Limb (tissue), 2 donors: ENCODE measurements around the gene ZFP62.

ENCODE experiments used
- DNase-seq, 2 donors: peaks; one replicate each; pipeline ENCODE4 v3.0.0-alpha.2; 2016; ENCODE audit errors: extremely low spot score in 2 of 2

The ZFP62 gene

DNA sequence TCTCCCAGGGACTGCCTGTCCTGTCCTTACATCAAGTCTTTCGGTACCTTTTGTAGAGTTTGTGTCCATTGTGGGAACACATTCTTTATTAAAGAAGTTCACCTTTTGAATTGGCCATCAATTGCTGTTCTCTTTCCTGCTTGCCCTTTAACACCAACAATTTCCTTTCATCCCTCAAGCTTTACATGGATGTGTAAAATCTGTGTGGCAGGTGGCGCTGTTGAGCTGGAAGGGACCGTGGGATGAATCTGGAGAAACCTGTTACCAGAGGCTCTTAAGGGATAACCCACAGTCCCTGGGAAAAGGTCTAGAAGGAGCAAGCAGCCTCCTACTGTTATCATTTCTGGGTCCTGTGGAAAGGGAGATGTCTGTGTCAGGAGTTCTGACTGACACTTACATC is 7.9 kb upstream of the ZFP62 start:
- peak; percentile 72 to 85 for DNase-seq

DNA sequence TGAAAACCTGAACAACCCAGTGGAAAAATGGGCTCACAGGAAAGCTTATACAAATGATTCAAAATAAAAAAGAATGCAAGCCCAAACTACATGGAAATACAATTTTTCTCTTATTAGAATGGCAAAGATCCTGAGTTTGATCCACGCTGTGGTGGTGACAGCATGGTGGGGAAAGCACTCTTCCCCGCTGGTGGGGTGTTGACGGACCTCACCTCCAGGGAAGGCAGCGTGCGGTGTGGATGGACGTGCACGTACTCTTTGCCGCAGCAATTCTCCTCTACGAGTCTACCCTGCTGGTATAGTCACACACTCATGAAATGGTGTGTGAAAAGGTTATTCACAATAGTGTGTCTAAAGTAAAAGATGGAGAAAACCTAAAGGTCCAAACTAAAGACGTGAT is 5.9 kb upstream of the ZFP62 start:
- no peak for DNase-seq

DNA sequence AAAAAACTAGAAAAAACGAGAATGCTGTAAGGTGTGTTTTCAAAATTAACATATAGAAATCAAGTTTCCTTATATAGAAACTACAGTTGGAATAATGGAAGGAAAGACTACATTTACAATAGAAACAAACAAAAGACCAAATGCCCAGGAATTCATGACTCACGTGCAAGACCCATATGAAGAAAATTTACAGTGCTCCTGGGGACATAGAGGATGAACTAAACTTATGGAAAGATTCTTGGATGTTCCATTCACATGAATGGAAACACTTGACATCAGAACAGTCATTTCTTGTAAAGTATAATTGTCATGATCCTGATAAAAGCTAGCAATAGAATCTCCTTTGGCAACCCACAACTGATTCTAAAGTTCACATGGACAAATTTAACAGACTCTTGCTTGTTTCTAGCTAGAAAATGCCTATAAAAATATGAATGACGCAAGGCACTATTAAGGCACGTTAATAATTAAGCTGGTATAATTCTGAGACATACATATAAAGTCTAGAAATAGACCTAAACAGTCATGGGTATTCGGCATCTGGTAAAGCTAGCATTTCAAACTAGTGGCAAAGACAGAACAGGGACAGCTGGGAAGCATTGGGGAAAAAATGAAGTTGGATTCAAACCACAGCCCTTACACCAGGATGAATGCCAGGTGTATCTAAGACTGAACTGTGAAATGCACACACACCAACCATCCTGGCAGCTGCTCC is 5.1 kb upstream of the ZFP62 start:
- peak in 1 of 2 donors; percentile 23 for DNase-seq

DNA sequence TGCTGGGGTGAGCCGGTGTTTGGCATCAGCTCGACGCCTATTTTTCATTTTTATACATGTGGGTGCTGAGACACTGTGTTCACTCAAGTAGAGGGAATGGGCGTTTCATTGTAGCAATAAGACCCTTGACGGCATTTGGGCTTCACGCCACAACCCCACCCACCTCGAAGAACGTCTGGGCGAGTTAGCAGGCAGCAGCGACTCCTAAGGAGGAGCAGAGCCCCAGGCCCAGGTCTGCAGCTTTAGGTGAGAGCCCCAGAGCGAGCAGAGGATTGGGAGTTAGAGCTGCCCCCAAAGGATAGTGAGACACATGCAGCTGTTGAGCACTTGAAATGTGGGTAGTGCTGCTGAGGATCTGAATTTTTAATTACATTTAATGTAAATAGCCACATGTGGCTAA is 1.6 kb upstream of the ZFP62 start:
- peak in 1 of 2 donors; percentile 37 for DNase-seq

DNA sequence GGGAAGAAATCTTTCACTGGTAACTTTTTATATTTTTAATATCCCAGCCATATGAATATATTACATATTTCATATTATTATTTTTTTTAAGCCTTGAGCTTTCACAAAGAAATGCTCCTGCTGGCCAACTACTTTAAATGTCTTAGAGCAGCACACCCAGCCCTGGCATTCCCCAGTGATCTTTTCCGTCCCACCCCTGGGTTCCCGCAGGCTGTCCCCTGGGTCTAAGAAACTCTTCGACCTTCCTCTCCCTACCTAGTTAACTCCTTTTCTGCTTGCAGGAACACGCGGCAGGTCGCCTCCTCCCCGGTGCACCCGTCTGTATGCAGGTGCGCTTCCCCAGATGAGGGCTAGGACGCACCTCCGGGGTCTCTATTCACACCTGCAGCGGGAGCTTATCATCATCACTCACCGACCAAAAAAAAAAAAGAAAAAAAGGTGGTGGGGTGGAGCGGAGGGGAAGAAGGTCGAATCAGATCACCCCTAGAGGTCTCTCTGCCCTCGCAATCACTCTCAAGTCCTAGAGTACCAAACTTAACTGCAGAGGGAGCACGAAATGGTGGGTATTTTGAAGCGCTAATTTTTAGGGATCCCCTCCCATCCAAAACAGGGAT is 696 bp downstream of the ZFP62 start:
- peak; percentile 45 to 48 for DNase-seq

DNA sequence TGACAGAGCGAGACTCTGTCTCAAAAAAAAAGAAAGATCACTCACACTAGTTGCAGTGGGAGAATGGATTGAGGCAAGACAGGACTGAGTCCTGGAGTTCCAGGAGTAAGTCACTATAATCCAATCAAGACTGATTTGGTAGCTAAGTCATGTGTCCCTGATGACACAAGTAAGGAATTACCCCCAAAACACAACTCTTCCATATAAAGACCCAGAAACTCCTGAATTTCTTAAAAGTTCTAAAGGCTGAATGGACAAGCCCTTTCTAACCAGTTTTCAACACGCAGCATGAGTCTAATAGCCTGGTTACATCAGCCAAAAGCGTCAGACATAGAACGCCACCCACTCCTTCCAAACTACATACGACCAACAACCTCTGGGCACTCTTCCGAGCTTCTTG is 2.5 kb downstream of the ZFP62 start:
- DNase-seq: no peak

DNA sequence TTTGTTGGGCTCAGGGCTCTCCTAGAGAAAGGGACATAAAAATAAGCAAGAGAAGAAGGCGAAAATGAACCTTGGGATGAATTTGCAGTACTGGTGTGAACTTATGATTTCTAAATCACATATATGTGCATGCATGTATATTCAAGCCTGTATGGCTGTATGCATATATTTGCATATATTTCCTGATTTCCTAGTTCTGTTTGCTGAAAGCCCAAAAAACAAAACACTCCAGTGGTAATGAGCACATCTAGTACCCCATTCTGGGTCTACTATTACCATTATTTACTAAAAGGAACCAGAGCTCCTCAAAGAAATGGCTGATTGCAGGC is 7.3 kb downstream of the ZFP62 start:
- no peak for DNase-seq

DNA sequence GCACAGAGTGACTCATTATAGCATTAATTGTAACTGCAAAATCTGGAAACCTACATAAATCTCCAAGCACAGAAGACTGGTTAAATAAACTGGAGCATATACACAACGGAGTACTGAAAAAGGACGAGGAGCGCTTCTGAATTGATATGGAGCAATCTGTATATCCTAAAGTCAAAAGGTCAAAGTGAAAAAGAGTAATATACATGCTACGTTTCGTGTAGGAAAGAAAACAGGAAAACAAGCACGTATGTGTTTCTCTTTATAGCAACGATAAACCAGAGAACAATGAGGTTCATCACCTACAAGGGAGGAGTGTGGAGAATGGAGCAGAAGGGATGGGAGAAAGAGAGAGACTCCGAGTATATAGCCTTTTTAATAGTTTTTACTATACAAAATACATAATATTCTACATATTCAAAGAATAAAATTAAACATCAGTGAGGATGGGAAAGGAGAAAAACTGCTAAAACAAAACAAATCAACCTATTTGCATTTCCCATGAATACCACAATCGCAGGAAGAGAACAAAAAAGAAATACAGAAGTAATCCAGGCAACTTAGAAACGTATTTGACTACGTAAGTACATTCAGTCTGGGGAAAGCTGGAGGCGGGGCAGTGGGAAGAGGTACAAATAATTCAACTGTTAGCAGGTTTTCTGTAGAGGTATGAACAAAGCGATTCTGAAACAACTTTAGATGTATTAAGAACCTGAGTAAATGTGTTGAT is 7.8 kb downstream of the ZFP62 start:
- DNase-seq: no peak

DNA sequence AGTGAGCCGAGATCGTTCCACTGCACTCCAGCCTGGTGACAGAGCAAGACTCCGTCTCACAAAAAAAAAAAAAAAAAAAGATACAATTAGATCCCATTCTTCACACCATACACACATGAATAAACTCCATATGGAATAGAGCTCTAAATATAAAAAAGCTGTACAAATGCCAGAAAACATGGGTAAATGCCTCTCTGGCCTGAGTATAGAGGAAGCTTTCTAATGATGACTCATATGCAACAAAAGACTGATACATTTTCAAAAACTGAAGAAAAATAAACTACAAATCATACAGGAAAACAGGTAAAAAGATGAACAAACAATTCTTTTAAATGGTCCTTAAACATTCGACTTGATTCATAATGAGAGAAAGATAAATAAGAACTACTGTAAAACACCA is 8.6 kb downstream of the ZFP62 start:
- no peak for DNase-seq

DNA sequence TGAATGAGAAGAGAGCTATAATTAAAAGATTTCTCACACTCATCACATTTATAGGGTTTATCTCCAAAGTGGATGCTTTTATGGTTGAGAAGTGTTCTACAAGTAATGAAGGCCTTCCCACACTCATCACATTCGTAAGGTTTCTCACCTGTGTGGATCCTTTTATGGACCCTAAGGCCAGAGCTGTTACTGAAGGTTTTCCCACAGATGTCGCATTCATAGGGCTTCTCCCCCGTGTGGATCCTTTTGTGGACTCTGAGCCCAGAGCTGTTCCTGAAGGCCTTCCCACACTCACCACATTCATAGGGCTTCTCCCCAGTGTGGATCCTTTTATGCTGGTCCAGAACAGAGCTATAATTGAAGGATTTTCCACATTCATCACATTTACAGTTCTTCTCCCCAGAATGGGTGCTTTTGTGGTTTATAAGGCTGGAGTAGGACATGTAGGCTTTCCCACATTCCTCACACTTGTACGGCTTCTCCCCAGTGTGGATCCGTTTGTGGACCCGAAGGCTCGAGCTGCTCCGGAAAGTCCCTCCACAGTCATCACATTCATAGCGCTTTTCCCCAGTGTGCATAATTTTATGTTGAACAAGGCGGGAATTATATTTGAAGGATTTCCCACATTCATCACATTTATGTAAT is 10.5 kb downstream of the ZFP62 start:
- no peak for DNase-seq

DNA sequence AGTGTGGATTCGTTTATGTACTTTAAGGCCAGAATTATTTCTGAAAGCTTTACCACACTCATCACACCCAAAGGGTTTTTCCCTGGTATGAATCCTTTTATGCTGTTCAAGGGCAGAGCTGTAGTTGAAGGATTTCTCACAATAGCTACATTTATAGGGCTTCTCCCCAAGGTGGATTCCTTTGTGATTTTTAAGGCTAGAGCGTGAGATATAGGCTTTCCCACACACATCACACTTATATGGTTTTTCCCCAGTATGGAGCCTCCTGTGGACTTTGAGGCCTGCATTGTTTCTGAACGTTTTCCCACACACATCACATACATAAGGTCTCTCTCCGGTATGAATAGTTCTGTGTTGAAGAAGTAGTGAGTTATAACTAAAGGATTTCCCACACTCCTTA is 11.2 kb downstream of the ZFP62 start:
- no peak for DNase-seq

DNA sequence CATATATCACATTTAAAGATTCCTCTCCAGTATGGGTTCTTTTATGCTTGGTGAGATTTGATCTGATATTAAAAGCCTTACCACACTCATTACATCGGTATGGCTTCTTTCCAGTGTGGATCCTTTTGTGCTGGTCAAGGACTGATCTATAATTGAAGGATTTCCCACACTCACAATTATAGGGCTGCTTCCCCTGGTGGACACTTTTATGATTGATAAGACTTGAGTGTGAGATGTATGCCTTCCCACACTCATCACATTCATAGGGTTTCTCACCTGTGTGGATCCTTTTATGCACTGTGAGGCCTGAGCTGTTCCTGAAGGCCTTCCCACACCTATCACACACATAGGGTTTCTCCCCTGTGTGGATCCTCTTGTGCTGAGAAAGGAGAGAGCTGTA is 12.2 kb downstream of the ZFP62 start:
- DNase-seq: no peak

DNA sequence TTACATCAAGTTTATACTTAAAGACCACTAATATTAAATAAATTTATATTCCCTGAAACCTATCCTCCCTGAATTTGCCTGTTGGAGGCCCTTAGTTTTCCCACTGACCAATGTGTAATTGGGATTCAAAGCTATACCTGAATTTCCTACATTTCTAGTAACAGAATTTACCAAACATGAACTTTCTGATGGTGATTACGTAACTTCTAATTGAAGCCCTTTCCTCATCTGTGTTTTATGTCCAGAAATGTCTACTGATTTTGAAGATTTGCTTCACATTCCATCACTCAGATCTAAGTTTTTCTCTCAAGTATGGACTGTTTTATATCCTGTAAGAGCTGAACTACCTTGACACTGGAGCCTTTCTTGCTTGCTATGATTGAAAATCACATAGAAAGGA is 12.8 kb downstream of the ZFP62 start:
- no peak for DNase-seq

DNA sequence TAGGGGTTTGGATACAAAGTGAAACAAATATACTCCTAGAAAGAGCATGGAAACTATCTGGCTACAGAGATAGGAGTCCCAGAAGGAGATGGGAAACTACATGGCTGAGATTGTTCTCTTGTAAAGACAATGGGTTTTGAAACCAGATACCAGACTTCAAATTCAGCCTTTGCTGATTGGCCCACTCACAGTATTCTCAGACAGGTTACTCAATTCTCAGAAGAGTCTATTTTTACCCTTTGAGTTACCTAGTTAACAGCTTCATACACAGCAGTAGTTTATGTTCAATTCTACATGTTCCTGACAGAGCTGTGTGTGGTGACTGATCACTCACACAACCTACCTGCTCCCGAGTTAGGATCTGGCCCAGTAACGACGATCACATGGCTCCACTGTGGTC is 14.1 kb downstream of the ZFP62 start:
- no peak for DNase-seq

DNA sequence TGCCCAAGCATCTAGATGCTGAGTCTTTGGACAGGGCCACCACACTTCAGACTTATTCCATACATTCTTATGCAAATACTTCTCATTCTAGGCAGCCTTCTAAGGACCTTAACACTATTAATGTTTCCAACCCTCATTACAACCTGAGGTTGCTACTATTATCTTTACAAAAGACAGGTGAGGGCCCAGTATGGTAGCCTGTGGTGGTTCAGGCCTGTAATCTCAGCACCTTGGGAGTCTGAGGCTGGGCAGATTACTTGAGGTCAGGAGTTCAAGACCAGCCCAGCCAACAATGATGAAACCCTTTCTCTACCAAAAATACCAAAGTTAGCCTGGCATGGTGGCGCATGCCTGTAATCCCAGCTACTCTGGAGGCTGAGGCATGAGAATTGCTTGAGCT is 16.2 kb downstream of the ZFP62 start:
- no peak for DNase-seq

DNA sequence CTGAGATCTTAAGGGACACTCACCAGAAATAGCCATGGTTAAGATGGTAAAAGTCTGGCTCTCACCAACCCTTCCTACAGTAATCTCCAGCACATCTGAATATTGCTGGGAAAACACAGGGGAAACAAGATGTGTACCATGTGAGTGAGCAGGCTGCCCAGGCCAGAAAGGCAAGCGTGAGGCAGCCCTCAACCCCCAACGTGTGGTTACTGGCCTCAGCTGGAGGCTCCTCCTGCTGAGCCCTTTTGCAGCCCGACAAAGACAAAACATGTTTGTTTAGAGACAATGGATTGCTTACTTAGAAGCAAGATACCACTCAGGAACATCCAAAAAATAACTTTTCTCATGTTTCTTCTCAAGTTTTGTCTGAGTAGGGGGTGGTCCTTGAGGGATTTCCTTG is 16.6 kb downstream of the ZFP62 start:
- DNase-seq: no peak

DNA sequence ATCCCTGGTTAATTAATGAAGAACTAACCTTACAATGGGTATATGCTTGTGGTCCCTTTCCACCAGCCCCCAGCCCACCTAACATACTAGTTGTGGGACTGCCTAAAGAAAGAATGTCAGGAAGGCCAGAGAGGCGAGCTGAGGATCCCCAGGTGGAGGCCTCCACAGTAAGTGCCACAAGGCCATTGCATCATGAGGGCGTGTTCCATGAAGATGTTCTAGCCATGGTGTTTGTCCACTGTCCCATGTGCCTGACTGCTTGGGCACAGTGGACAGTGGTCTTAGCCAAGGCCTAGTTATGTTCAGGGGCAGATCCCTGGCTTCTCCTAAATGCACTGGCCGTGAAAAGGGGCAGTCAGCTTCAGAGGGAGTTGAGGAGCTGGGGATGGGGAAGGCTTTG is 21.1 kb downstream of the ZFP62 start:
- no peak for DNase-seq

DNA sequence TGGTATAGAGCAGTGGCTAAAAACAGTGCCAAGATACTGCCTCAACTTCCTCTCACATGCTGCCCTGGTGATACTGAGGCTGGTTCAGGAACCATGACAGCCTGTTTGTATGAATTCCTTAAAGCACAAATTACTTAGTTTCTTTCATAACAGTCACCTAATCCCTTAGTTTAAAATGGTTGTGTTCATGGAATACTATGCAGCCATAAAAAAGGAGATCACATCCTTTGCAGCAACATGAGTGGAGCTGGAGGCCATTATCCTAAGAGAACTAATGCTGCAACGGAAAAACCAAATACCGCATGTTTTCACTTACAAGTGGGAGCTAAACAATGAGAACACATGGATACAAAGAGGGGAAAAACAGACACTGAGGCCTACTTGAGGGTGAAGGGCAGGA is 21.8 kb downstream of the ZFP62 start:
- no peak for DNase-seq

DNA sequence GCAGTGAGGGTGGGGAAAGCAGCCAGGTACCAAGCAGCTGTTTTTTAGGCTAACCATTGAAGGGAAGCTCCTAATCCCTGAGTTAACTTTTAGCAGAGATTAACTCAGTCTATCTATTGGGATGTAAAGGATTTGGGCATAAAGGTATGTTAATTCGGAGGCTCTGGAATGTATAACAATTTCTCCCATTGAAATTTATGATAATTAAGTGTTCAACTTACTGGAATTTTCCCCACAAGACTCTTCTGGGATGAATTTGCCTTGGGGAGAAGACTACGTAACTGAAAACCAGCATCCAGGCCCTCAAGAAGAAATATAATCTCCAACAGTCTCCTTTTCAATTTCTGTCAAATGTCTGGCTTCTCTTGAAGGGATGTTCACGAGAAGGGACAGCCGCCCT is 23.6 kb downstream of the ZFP62 start:
- DNase-seq: no peak

DNA sequence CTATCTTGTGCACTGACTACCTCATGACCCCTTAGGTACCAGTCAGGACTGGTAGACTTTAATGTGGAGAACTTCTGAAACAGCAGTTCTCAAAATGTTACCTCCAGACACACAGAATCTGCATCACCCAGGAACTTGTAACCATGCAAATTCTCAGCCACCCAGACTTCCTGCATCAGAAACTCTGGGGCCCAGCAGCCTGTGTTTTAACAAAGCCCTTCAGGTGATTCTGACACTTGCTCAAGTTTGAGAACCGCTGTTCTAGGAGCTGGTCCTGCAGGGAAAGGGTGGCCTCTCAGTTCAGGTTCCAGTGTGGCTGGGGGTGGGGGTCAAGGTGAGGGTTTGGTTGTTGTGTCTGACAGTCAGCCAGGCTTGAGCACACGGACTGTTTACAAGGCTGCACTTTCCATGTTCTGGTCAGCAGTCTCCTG is 28.4 kb downstream of the ZFP62 start:
- no peak for DNase-seq

DNA sequence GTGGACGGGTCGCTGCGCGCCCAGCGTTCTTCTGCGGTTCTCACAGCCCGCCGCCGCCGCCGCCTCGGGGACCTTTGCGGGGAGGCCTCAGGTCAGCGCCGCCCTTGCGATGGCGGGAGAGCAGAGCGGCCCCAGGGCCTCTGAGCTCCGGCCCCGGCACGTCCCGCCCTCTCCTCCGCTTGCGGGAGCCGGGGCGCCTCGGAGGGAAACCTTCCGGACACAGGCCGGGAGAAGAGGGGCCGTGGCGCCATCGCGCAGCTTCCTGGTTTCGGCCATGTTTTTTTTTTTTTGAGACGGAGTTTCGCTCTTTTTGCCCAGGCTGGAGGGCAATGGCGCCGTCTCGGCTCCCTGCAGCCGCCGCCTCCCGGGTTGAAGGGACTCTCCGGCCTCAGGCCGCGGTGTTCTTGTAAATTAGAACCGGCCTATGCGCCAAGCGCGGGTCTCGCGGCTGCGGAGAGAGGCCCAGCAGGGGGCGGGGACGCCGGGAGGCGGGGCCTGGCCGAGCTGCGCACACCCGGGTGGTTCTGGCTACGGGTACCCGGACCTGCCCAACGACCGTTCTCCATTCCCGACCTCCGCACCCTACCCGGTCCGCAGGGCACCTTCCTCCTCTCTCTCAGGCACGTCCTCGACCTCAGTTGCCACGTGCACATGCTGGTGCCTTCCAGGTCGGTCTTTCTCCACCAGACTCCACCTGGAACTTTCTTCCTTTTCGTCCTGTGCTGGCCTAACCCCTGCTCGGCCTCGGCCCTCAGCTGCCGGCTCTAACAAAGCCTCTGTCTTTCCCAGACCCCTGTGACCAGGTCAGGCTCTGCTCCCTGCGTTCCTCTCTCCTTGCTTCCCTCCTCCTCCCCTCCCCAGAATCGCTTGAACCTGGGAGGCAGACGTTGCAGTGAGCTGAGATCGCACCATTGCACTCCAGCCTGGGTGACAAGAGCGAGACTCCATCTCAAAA is 29.7 kb downstream of the ZFP62 start:
- DNase-seq: peak; percentile 75 to 90
